HepG2 (cell line): ENCODE data around the gene COL8A1. TPM values are rescaled to one million over a fixed set of nuclear protein-coding genes. Genes with fewer than 3 reads are reported as not detected.

ENCODE experiments used
- ATAC-seq: fragments of 200-7000 bp; cut with Tn5 transposase; 3 replicates; pipeline ENCODE4 v1.9.1; 2020; ENCODE audit warnings: mild to moderate bottlenecking, moderate library complexity
- BruUV-seq: library from RNA; stranded (reverse); fragments of 400-500 nt; replicated peaks from 2 replicates; lab custom pipeline; 2021; lab: Mats Ljungman, UMichigan
- CTCF ChIA-PET: fragments of 300-600 bp; formaldehyde crosslinking; extraction: SDS; loops from one replicate; lab custom pipeline; 2021; ENCODE audit warnings: low total read pairs, inconsistent platforms, low intra/inter-chr PET ratio; lab: Yijun Ruan, JAX
- POLR2A ChIA-PET: fragments of 350-600 bp; sonication (Branson Sonifier 250); formaldehyde crosslinking; loops from one replicate; lab custom pipeline; 2020; ENCODE audit warnings: antibody characterized with exemption, inconsistent platforms; lab: Yijun Ruan, JAX
- DNase-seq: peaks from one replicate; pipeline ENCODE4 v3.0.0-alpha.2; 2015; ENCODE audit warnings: low spot score
- FAIRE-seq: peaks from 3 replicates; lab custom pipeline; 2011; peaks lifted over from hg19 to GRCh38; lab: Jason Lieb, UNC
- H2AFZ ChIP-seq: one replicate; pipeline ENCODE4 v1.6.1; 2011; ENCODE audit warnings: low read length, inconsistent platforms
- H3K27ac ChIP-seq: fragments of 300-600 bp; 3 replicates; pipeline ENCODE4 v1.8.0; 2011; ENCODE audit warnings: mixed run types, mild to moderate bottlenecking, mixed read lengths, low read length, inconsistent platforms; ENCODE audit not compliant: insufficient read depth; ENCODE audit errors: extremely low read length
- H3K27me3 ChIP-seq, 2 experiments: fragments of 200-600 bp in 1 of 2; 2 replicates in 1 of 2; 3 replicates in 1 of 2; pipeline versions ENCODE4 v1.6.0 to v1.8.0; 2011; ENCODE audit warnings: low read length in 2 of 2, mild to moderate bottlenecking in 2 of 2, moderate library complexity in 2 of 2, inconsistent platforms in 1 of 2; ENCODE audit not compliant: insufficient read depth in 2 of 2, control insufficient read depth in 1 of 2
- H3K36me3 ChIP-seq, 2 experiments: fragments of 200-600 bp in 1 of 2; replicated peaks in 1 of 2; 2 replicates in 1 of 2; 3 replicates in 1 of 2; pipeline versions ENCODE4 v1.5.1 to v1.8.0; 2011; ENCODE audit warnings: low read length in 2 of 2, inconsistent platforms in 1 of 2; ENCODE audit not compliant: insufficient read depth in 2 of 2, control insufficient read depth in 1 of 2
- H3K4me1 ChIP-seq: 2 replicates; pipeline ENCODE4 v1.5.1; 2012; ENCODE audit warnings: low read length, inconsistent platforms; ENCODE audit not compliant: insufficient read depth
- H3K4me2 ChIP-seq: 2 replicates; pipeline ENCODE4 v1.6.0; 2011; ENCODE audit warnings: low read depth, low read length, inconsistent platforms
- H3K4me3 ChIP-seq, 3 experiments: fragments of 200-600 bp in 1 of 3; sonication (generic), shearing (Covaris generic) in 1 of 3; replicated peaks in 1 of 3; 2 replicates each; pipeline ENCODE4 v1.5.1; 2011 to 2016; ENCODE audit warnings: low read length in 3 of 3, inconsistent platforms in 2 of 3, low read depth in 2 of 3, mild to moderate bottlenecking in 2 of 3, control low read depth in 1 of 3, mixed read lengths in 1 of 3; ENCODE audit not compliant: insufficient read depth in 1 of 3
- H3K79me2 ChIP-seq: one replicate; pipeline ENCODE4 v1.6.1; 2011; ENCODE audit warnings: low read length, inconsistent platforms; ENCODE audit not compliant: insufficient read depth
- H3K9ac ChIP-seq: 2 replicates; pipeline ENCODE4 v1.6.0; 2011; ENCODE audit warnings: mild to moderate bottlenecking, low read depth, low read length, inconsistent platforms; ENCODE audit not compliant: insufficient read depth
- H3K9me3 ChIP-seq: 2 replicates; pipeline ENCODE4 v1.5.1; 2012; ENCODE audit warnings: mild to moderate bottlenecking, low read length
- H4K20me1 ChIP-seq: 2 replicates; pipeline ENCODE4 v1.6.0; 2011; ENCODE audit warnings: inconsistent platforms, mild to moderate bottlenecking, low read length, moderate library complexity; ENCODE audit not compliant: insufficient read depth
- AKAP8 ChIP-seq: sonication (generic); formaldehyde crosslinking; IDR thresholded peaks from 2 replicates; pipeline ENCODE4 v1.5.1; 2020; ENCODE audit warnings: mild to moderate bottlenecking, missing genetic modification reagents
- ATAD3A ChIP-seq: sonication (generic); formaldehyde crosslinking; IDR thresholded peaks from 2 replicates; pipeline ENCODE4 v1.4.0; 2020; ENCODE audit warnings: missing genetic modification reagents
- FIP1L1 ChIP-seq: fragments of 200-400 bp; formaldehyde crosslinking; IDR thresholded peaks from 2 replicates; pipeline ENCODE4 v1.6.1; 2018; ENCODE audit warnings: low read depth, mild to moderate bottlenecking, low read length, moderate library complexity, borderline replicate concordance; ENCODE audit not compliant: insufficient read depth
- FOSL1 ChIP-seq: sonication (generic); formaldehyde crosslinking; IDR thresholded peaks from 2 replicates; pipeline ENCODE4 v1.9.0; 2021; ENCODE audit warnings: missing genetic modification reagents, borderline replicate concordance
- IRF2 ChIP-seq: IDR thresholded peaks from 2 replicates; pipeline ENCODE4 v1.6.1; 2018; ENCODE audit warnings: missing genetic modification reagents, missing compliant biosample characterization
- KLF9 ChIP-seq: IDR thresholded peaks from 2 replicates; pipeline ENCODE4 v1.6.1; 2016; ENCODE audit warnings: low read depth
- NR1H2 ChIP-seq: sonication (generic); formaldehyde crosslinking; IDR thresholded peaks from 2 replicates; pipeline ENCODE4 v1.8.1; 2022; ENCODE audit warnings: low read depth, missing genetic modification reagents, borderline replicate concordance
- SOX6 ChIP-seq, 2 experiments: fragments of 450-650 bp in 1 of 2; sonication (generic) in 1 of 2; formaldehyde crosslinking in 1 of 2; IDR thresholded peaks; 2 replicates each; pipeline versions ENCODE4 v1.4.0 to v1.6.1; 2017 to 2020; ENCODE audit warnings: antibody characterized with exemption in 1 of 2, mild to moderate bottlenecking in 1 of 2, missing genetic modification reagents in 1 of 2
- XBP1 ChIP-seq: sonication (generic); formaldehyde crosslinking; IDR thresholded peaks from 2 replicates; pipeline ENCODE4 v1.5.0; 2020; ENCODE audit warnings: missing genetic modification reagents
- ZGPAT ChIP-seq: IDR thresholded peaks from 2 replicates; pipeline ENCODE4 v1.6.1; 2016; ENCODE audit warnings: mild to moderate bottlenecking
- ZMYM3 ChIP-seq: sonication (generic); formaldehyde crosslinking; IDR thresholded peaks from 2 replicates; pipeline ENCODE4 v1.5.1; 2020; ENCODE audit warnings: mild to moderate bottlenecking, missing genetic modification reagents
- ZNF18 ChIP-seq: sonication (generic); formaldehyde crosslinking; IDR thresholded peaks from 2 replicates; pipeline ENCODE4 v1.8.0; 2022; ENCODE audit warnings: mild to moderate bottlenecking, missing genetic modification reagents; ENCODE audit not compliant: insufficient replicate concordance
- ZNF441 ChIP-seq: sonication (generic); formaldehyde crosslinking; IDR thresholded peaks from 2 replicates; pipeline ENCODE4 v1.7.0; 2021; ENCODE audit warnings: missing genetic modification reagents, borderline replicate concordance
- ZNF512B ChIP-seq: sonication (generic); formaldehyde crosslinking; IDR thresholded peaks from 2 replicates; pipeline ENCODE4 v1.5.1; 2020; ENCODE audit warnings: missing genetic modification reagents, mild to moderate bottlenecking, borderline replicate concordance
- ZSCAN12 ChIP-seq: sonication (generic); formaldehyde crosslinking; IDR thresholded peaks from 2 replicates; pipeline ENCODE4 v1.9.0; 2021; ENCODE audit warnings: mild to moderate bottlenecking, missing genetic modification reagents
- WGBS: methylation state at CpG from one replicate; pipeline ENCODE4 v1.1.6; 2017; ENCODE audit warnings: low lambda C conversion rate; 5-methylcytosine and 5-hydroxymethylcytosine counted together
- in situ Hi-C: cut with HindIII; loops from 2 replicates; pipeline ENCODE4 v1.10.0; 2017; ENCODE audit warnings: low pct_unique_long_range_greater_than_20kb; ENCODE audit not compliant: extremely low pct_ligation_motif_present
- intact Hi-C: fragments of 100-400 bp; cut with micrococcal nuclease; formaldehyde crosslinking; loops from one replicate; pipeline ENCODE4 v1.10.0; 2022; ENCODE audit not compliant: unreplicated experiment
- polyA plus RNA-seq, 8 experiments: library from polyadenylated mRNA; depleted of rRNA in 3 of 8; stranded (reverse) in 7 of 8; unstranded in 1 of 8; fragments of >200 nt; fragmentation: Illumina TruSeq in 4 of 8; extraction: Trizol in 4 of 8; gene quantifications; 2 replicates each; pipeline versions ENCODE4 v1.2.1 to v1.2.3, GENCODE V29; 2011 to 2016; ENCODE audit warnings: low read depth in 4 of 8, missing spikeins in 1 of 8, mixed read lengths in 1 of 8; ENCODE audit not compliant: insufficient read depth in 1 of 8
- total RNA-seq, 5 experiments: library from RNA; depleted of rRNA; stranded (reverse); fragments of >200 nt; fragmentation: Illumina TruSeq; extraction: Trizol; gene quantifications; 2 replicates each; pipeline ENCODE4 v1.2.3, GENCODE V29; 2016; ENCODE audit warnings: low read depth in 1 of 5

COL8A1 gene
- total and polyA plus RNA-seq, 2 of the 13 experiments (the other 11 are each of a cell fraction or from before 2014, with no cell fraction given) = not detected

- no TSS peak for BruUV-seq
- Histone ChIP-seq H3K4me3 (no peak overlapping the region), H3K4me1 (no peaks in the 10 kb centered on the region), H3K27me3 (peaks cover 0 to 3% of the 10 kb centered on the region in 2 experiments; a peak in 1 of 5 replicates), H2AFZ (no peak overlapping the region), H3K4me2 (no peak overlapping the region), H3K36me3 (no peaks in the 10 kb centered on the region), H3K9ac (no peak overlapping the region), H3K9me3 (no peaks in the 10 kb centered on the region), H4K20me1 (no peaks in the 10 kb centered on the region), H3K27ac (no peak overlapping the region), H3K79me2 (no peaks in the 10 kb centered on the region)
- in situ Hi-C loops = no loop called here
- WGBS = 39% methylated on average over 13 of the region's 15 CpGs
- ChIA-PET CTCF (no interaction called here), POLR2A (no interaction called here)
- FAIRE-seq (no peak), ATAC-seq (no peak), DNase-seq (no peak)
- TF ChIP-seq ZMYM3 (no peak), FIP1L1 (no peak), ZSCAN12 (no peak), NR1H2 (no peak), ZNF512B (CRISPR knock-in tag) (no peak), FOSL1 (CRISPR knock-in tag) (no peak), XBP1 (CRISPR knock-in tag) (no peak), ZNF441 (CRISPR knock-in tag) (no peak), AKAP8 (CRISPR knock-in tag) (no peak), IRF2 (CRISPR knock-in tag) (no peak), ZGPAT (CRISPR knock-in tag) (no peak), ATAD3A (CRISPR knock-in tag) (no peak), KLF9 (CRISPR knock-in tag) (no peak), ZNF18 (CRISPR knock-in tag) (no peak), SOX6 (IDR thresholded peaks at IDR 0.05) (no peak), SOX6 (CRISPR knock-in tag; IDR thresholded peaks at IDR 0.05) (no peak)
- intact Hi-C loops = no loop called here
These were observed 157.2 kb downstream of the COL8A1 start for GRCh38 chr3:99795573-99795972.
